ENCODE data around the gene CYP27B1.
"Not testable (repeated sequence)": the region's sequence is repeated elsewhere in the genome, so short reads cannot be mapped to it uniquely, and the experiment has no call there.

CYP27B1 gene

GRCh38 chr12:57722716-57723629 is 43.9 kb downstream of the CYP27B1 start:
- no peak overlapping the region for H3K27ac ChIP-seq
- TF ChIP-seq ZFX (IDR thresholded peaks at IDR 0.05): no peak
- no peak for TF ChIP-seq CTCF (conservative IDR thresholded peaks at IDR 0.05)

- H3K27ac ChIP-seq: not testable (repeated sequence)
Measured at GRCh38 chr12:57721846-57722608, 44.9 kb downstream of the CYP27B1 start.

- TF ChIP-seq CTCF (conservative IDR thresholded peaks at IDR 0.05) (no peak), ZFX (IDR thresholded peaks at IDR 0.05) (no peak)
- no peak overlapping the region for H3K27ac ChIP-seq
Measured at GRCh38 chr12:57720606-57721595, 46.0 kb downstream of the CYP27B1 start.

- H3K27ac ChIP-seq: no peak overlapping the region
- TF ChIP-seq CTCF (conservative IDR thresholded peaks at IDR 0.05) (no peak), ZFX (IDR thresholded peaks at IDR 0.05) (no peak)
Measured at GRCh38 chr12:57719777-57720605, 46.9 kb downstream of the CYP27B1 start.

GRCh38 chr12:57718641-57719528 is 48.0 kb downstream of the CYP27B1 start:
- no peak overlapping the region for H3K27ac ChIP-seq
- no peak for TF ChIP-seq CTCF (conservative IDR thresholded peaks at IDR 0.05)
- TF ChIP-seq ZFX (IDR thresholded peaks at IDR 0.05): no peak

GRCh38 chr12:57717846-57718640 is 48.8 kb downstream of the CYP27B1 start:
- no peak overlapping the region for H3K27ac ChIP-seq
- TF ChIP-seq CTCF (conservative IDR thresholded peaks at IDR 0.05) (no peak), ZFX (IDR thresholded peaks at IDR 0.05) (no peak)
